ENCODE results near the gene TBXAS1. TPM values are rescaled to one million over a fixed set of nuclear protein-coding genes. Genes with fewer than 3 reads are reported as not detected.

Gene TBXAS1
- total RNA-seq, 4 donors from 2014 or later = 0.41 to 5.2 (median 3.3) TPM

DNA sequence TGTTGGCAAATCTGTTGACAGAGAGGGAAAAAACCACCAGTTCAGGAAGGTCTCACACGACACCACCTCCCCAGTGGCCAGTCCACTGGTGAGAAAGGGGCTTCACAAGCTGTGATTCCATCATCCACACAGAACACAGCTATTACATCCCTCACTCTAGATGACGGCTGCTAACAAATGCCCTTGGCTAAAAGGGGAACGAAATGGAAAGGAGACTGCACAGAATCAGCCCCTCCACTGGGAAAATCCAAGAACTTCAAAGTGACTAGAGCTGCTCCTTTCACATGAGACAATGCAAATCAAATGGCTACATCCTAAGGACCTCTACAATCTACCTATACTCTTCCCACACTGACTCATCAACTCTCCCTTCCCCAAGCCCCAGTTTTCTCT lies 228.1 kb downstream of the TBXAS1 start:
- H3K9me3 ChIP-seq = no peaks in the 10 kb centered on the region
- intact Hi-C loops (cut with DNase I; ENCODE audit: low total_unique reads) (no loop called here), in situ Hi-C loops (cut with MboI; ENCODE audit: low sequenced_read_pairs in 4 of 4) (no loop called here)
- H3K27me3 ChIP-seq = no peaks in the 10 kb centered on the region
- H3K4me1 ChIP-seq = peaks cover 0 to 4% of the 10 kb centered on the region in 2 donors
- TF ChIP-seq, protein P1, sequence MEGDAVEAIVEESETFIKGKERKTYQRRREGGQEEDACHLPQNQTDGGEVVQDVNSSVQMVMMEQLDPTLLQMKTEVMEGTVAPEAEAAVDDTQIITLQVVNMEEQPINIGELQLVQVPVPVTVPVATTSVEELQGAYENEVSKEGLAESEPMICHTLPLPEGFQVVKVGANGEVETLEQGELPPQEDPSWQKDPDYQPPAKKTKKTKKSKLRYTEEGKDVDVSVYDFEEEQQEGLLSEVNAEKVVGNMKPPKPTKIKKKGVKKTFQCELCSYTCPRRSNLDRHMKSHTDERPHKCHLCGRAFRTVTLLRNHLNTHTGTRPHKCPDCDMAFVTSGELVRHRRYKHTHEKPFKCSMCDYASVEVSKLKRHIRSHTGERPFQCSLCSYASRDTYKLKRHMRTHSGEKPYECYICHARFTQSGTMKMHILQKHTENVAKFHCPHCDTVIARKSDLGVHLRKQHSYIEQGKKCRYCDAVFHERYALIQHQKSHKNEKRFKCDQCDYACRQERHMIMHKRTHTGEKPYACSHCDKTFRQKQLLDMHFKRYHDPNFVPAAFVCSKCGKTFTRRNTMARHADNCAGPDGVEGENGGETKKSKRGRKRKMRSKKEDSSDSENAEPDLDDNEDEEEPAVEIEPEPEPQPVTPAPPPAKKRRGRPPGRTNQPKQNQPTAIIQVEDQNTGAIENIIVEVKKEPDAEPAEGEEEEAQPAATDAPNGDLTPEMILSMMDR (IDR thresholded peaks at IDR 0.05 in 4 of 5, conservative IDR thresholded peaks at IDR 0.05 in 1 of 5) = no peak
- no peak for TF ChIP-seq POLR2A (IDR thresholded peaks at IDR 0.05)
- H3K27ac ChIP-seq = no peak overlapping the region
- H3K4me3 ChIP-seq = no peak overlapping the region
- ATAC-seq (no peak), DNase-seq (no peak)
- no peaks in the 10 kb centered on the region for H3K36me3 ChIP-seq

DNA sequence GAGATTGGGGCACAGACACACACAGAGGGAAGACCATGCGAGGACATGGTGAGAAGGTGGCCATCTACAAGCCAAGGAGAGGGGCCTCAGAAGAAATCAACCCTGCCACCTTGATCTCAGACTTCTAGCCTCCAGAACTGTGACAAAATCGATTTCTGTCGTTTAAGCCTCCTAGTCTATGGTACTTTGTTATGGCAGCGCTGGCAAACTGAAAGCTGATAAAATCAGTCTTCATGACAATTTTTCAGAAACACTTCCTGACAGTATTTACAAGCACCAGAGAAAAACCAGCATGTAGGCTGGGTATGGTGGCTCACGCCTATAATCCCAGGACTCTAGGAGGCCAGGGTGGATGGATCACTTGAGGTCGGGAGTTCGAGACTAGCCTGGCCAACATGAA lies 229.5 kb downstream of the TBXAS1 start:
- Histone ChIP-seq H3K4me3 (no peak overlapping the region), H3K27ac (no peak overlapping the region), H3K27me3 (no peaks in the 10 kb centered on the region), H3K36me3 (no peaks in the 10 kb centered on the region), H3K4me1 (peaks cover 0 to 6% of the 10 kb centered on the region in 2 donors), H3K9me3 (no peaks in the 10 kb centered on the region)
- in situ Hi-C loops (cut with MboI; ENCODE audit: low sequenced_read_pairs in 4 of 4) (no loop called here), intact Hi-C loops (cut with DNase I; ENCODE audit: low total_unique reads) (no loop called here)
- ATAC-seq (no peak), DNase-seq (no peak)
- TF ChIP-seq POLR2A (IDR thresholded peaks at IDR 0.05) = no peak
- TF ChIP-seq, protein P1 (IDR thresholded peaks at IDR 0.05 in 4 of 5, conservative IDR thresholded peaks at IDR 0.05 in 1 of 5) = no peak

DNA sequence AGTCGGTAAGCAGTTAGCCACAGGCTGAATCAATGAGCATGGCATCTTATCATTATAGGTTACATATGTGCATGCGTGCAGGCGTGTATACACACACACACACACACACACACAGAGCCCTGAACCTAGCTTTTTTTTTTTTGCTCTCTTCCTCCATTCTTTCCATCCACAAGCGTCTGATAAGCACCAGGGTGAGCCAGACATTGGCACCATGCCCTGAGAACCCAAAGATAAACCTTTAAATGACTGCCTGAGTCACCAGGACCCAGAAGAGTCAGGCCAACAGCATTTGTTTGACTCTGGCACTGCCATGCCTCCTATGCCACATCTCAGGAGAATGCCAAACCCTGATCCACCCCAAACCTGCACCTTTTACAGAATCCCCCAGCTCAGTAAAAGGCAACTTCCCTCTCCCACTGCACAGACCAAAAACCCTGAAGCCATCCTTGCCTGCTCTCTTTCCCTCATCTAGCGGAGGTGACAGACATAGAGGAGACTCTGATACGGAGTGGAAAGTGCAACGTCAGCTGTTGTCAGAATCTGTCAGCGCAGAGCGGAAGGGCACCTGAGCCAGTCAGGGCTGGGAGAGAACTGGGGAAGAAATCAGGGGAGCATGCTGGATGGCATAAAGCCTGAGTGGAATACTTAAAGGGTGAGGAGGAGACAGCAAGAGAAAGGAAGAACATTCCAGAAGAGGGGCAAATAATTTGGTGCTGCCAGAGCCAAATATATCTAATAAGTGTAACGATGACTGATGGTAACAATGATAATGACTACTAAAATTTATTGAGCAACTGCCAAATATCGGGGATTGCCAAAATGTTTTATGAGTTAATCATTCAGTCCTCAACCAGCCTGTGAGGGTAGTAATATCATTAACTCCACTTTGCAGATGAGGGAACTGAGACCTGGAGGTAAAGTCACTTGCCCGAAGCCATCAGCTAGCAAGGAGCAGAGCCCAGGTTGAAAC lies 230.5 kb downstream of the TBXAS1 start:
- no peaks in the 10 kb centered on the region for H3K27me3 ChIP-seq
- no peaks in the 10 kb centered on the region for H3K9me3 ChIP-seq
- H3K4me3 ChIP-seq = no peak overlapping the region
- H3K27ac ChIP-seq = no peak overlapping the region
- ATAC-seq (no peak), DNase-seq (peak in 1 of 2 donors; percentile 27)
- intact Hi-C loops (cut with DNase I; ENCODE audit: low total_unique reads) = loop anchor here (5.0 to 10.0 kb wide), 3 partner anchors 93 to 265 kb away; partner anchors contain the start of gene KDM7A
- in situ Hi-C loops (cut with MboI; ENCODE audit: low sequenced_read_pairs in 4 of 4) = no loop called here
- peaks cover 0 to 6% of the 10 kb centered on the region in 2 donors for H3K4me1 ChIP-seq
- H3K36me3 ChIP-seq = no peaks in the 10 kb centered on the region
- TF ChIP-seq, protein P1 (IDR thresholded peaks at IDR 0.05 in 4 of 5, conservative IDR thresholded peaks at IDR 0.05 in 1 of 5) = no peak

DNA sequence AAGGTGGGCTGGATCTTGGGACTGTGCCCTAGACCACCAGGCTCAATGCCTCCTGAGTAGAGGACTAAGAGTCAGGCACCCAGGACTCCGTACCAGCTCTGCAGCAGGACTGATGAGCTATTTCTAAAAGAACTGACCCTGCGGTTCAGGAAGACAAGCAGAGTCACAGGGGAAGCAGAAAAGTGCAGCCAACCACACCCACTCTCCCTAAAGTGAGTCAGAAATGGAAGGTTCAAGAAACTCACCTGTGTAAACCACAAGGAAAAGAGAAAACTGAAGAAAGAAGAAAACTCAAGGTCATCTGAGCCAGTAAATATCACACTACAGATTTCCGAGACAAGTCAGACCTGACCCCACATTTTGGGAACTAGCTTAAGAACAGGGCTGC lies 231.2 kb downstream of the TBXAS1 start:
- no peaks in the 10 kb centered on the region for H3K9me3 ChIP-seq
- no peaks in the 10 kb centered on the region for H3K36me3 ChIP-seq
- no peak for DNase-seq
- no peak overlapping the region for H3K4me3 ChIP-seq
- intact Hi-C loops (cut with DNase I; ENCODE audit: low total_unique reads) = loop anchor here (5.0 to 10.0 kb wide), 3 partner anchors 92 to 265 kb away; partner anchors contain the start of gene KDM7A
- ATAC-seq = no peak
- in situ Hi-C loops (cut with MboI; ENCODE audit: low sequenced_read_pairs in 4 of 4) = no loop called here
- H3K27me3 ChIP-seq = no peaks in the 10 kb centered on the region
- TF ChIP-seq, protein P1 (IDR thresholded peaks at IDR 0.05 in 4 of 5, conservative IDR thresholded peaks at IDR 0.05 in 1 of 5) = no peak
- no peak for TF ChIP-seq POLR2A (IDR thresholded peaks at IDR 0.05)
- peak overlapping the region in 2 of 4 donors; percentile 77 to 80 for H3K27ac ChIP-seq
- peaks cover 0 to 6% of the 10 kb centered on the region in 2 donors for H3K4me1 ChIP-seq

All from gastrocnemius medialis (tissue), 4 donors.